ENCODE results near the gene ADAMTS3.

DNA sequence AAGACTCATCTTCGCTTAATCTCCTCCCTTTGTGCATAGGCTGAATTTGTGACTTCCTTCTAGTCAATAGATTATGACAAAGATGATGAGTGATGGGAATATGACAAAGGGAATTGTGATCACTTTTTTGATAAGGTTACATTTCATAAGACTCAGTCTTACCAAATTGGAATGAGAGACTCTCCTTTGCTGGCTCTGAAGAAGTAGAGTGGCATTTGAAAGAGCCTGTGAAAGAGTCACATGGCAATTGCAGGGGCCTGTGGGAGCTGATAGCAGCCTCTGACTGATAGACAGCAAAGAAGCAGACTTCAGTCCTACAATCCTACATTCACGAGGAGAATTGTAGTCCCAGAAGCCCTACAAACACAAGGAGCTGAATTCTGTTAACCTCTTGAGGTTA is 44.9 kb upstream of the ADAMTS3 start:
- TF ChIP-seq SMC3 (IDR thresholded peaks at IDR 0.05) (no peak), JUN (IDR thresholded peaks at IDR 0.05) (no peak), ESRRA (IDR thresholded peaks at IDR 0.05; ENCODE audit: borderline replicate concordance, low read length) (no peak), EP300 (IDR thresholded peaks at IDR 0.05) (no peak), BHLHE40 (IDR thresholded peaks at IDR 0.05; ENCODE audit: low read depth, low read length) (no peak), GATA3 (IDR thresholded peaks at IDR 0.05; ENCODE audit: borderline replicate concordance) (no peak), JUNB (IDR thresholded peaks at IDR 0.05) (no peak), ZC3H11A (IDR thresholded peaks at IDR 0.05) (no peak)
- TF ChIP-seq, protein P1, sequence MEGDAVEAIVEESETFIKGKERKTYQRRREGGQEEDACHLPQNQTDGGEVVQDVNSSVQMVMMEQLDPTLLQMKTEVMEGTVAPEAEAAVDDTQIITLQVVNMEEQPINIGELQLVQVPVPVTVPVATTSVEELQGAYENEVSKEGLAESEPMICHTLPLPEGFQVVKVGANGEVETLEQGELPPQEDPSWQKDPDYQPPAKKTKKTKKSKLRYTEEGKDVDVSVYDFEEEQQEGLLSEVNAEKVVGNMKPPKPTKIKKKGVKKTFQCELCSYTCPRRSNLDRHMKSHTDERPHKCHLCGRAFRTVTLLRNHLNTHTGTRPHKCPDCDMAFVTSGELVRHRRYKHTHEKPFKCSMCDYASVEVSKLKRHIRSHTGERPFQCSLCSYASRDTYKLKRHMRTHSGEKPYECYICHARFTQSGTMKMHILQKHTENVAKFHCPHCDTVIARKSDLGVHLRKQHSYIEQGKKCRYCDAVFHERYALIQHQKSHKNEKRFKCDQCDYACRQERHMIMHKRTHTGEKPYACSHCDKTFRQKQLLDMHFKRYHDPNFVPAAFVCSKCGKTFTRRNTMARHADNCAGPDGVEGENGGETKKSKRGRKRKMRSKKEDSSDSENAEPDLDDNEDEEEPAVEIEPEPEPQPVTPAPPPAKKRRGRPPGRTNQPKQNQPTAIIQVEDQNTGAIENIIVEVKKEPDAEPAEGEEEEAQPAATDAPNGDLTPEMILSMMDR (IDR thresholded peaks at IDR 0.05), result no peak
